Body of pancreas (tissue), 4 donors: ENCODE data around the gene HSBP1L1. TPM values are rescaled to one million over a fixed set of nuclear protein-coding genes. Genes with fewer than 3 reads are reported as not detected.

Experiments
- ATAC-seq: fragments of 150-250 bp; one replicate; pipeline ENCODE4 v1.9.1; 2016
- DNase-seq, 4 donors: peaks; one replicate each; pipeline ENCODE4 v3.0.0-alpha.2; 2019
- H3K27ac ChIP-seq, 4 donors: fragments of 200-600 bp; sonication (generic); 1 replicate in 3 of 4; 2 replicates in 1 of 4; pipeline versions ENCODE4 v1.5.1 to v1.6.1; 2016 to 2019; ENCODE audit warnings: mild to moderate bottlenecking in 1 of 4, mixed read lengths in 1 of 4, moderate library complexity in 1 of 4
- H3K27me3 ChIP-seq, 2 donors: fragments of 200-600 bp; sonication (generic); one replicate each; pipeline ENCODE4 v1.6.0; 2016; ENCODE audit warnings: mild to moderate bottlenecking in 1 of 2
- H3K36me3 ChIP-seq, 2 donors: fragments of 200-600 bp; sonication (generic); replicated peaks in 1 of 2; 2 replicates each; pipeline ENCODE4 v1.5.1; 2016; ENCODE audit warnings: low read depth in 2 of 2; ENCODE audit not compliant: insufficient read depth in 1 of 2
- H3K4me1 ChIP-seq: fragments of 200-600 bp; sonication (generic); one replicate; pipeline ENCODE4 v1.6.0; 2016
- H3K4me3 ChIP-seq, 2 donors: fragments of 200-600 bp; sonication (generic); 1 replicate in 1 of 2; 2 replicates in 1 of 2; pipeline ENCODE4 v1.5.1; 2016 to 2019
- H3K9me3 ChIP-seq, 3 donors: fragments of 200-600 bp; sonication (generic); 1 replicate in 2 of 3; 2 replicates in 1 of 3; pipeline ENCODE4 v1.5.1; 2016
- CTCF ChIP-seq, 7 experiments: fragments of 450-650 bp in 4 of 7; fragments of 200-600 bp in 3 of 7; sonication (generic) in 3 of 7; IDR thresholded peaks; one replicate each; pipeline ENCODE4 v1.5.1; 2016 to 2019; ENCODE audit warnings: antibody characterized with exemption in 7 of 7
- POLR2A ChIP-seq, 3 donors: fragments of 450-650 bp; IDR thresholded peaks; one replicate each; pipeline ENCODE4 v1.6.1; 2016; ENCODE audit warnings: antibody characterized with exemption in 3 of 3, mild to moderate bottlenecking in 2 of 3
- WGBS, 2 donors: methylation state at CpG; one replicate each; pipeline ENCODE4 v1.1.5; 2017; 5-methylcytosine and 5-hydroxymethylcytosine counted together
- intact Hi-C: fragments of 100-400 bp; cut with DNase I; formaldehyde crosslinking; loops from one replicate; pipeline ENCODE4 v1.15.1; 2023
- total RNA-seq, 2 donors: library from RNA; depleted of rRNA; stranded (reverse); fragments of >200 nt; gene quantifications; one replicate each; pipeline ENCODE4 v1.1.0, GENCODE V29; 2016

The HSBP1L1 gene
- total RNA-seq, 2 donors from 2014 or later: 14.8 to 22.1 TPM

GRCh38 chr18:79930020-79930642, 34.3 kb upstream of the HSBP1L1 start:
- Histone ChIP-seq H3K36me3 (no peaks in the 10 kb centered on the region), H3K9me3 (peaks cover 0 to 18% (median 0%) of the 10 kb centered on the region in 3 donors), H3K27me3 (no peaks in the 10 kb centered on the region)

GRCh38 chr18:79931475-79931874, 33.0 kb upstream of the HSBP1L1 start:
- DNase-seq: peak in 2 of 4 donors; percentile 1 to 4
- Histone ChIP-seq H3K9me3 (peaks cover 0 to 18% (median 0%) of the 10 kb centered on the region in 3 donors), H3K4me1 (peaks cover 31% of the 10 kb centered on the region), H3K27ac (no peak overlapping the region), H3K36me3 (no peaks in the 10 kb centered on the region), H3K27me3 (no peaks in the 10 kb centered on the region), H3K4me3 (no peak overlapping the region)
- no peak for ATAC-seq
- intact Hi-C loops: loop anchor here (10.0 kb wide), 1 partner anchor 53 kb away; the partner anchor contains the start of gene TXNL4A
- TF ChIP-seq CTCF (IDR thresholded peaks at IDR 0.05) (no peak), POLR2A (IDR thresholded peaks at IDR 0.05) (no peak)
- WGBS, 2 donors: 97 to 100% methylated on average over 2 of the region's 2 CpGs

More at GRCh38 chr18:79930020-79930642, 34.3 kb upstream of the HSBP1L1 start:
- H3K4me1 ChIP-seq: peaks cover 41% of the 10 kb centered on the region
- H3K27ac ChIP-seq: no peak overlapping the region
- H3K4me3 ChIP-seq: no peak overlapping the region
- intact Hi-C loops: loop anchor here (10.0 kb wide), 1 partner anchor 55 kb away; the partner anchor contains the start of gene TXNL4A
- ATAC-seq: no peak
- no peak for TF ChIP-seq POLR2A (IDR thresholded peaks at IDR 0.05)
- no peak for TF ChIP-seq CTCF (IDR thresholded peaks at IDR 0.05)
- DNase-seq: no peak
- WGBS, 2 donors: 90 to 98% methylated on average over 2 of the region's 2 CpGs

GRCh38 chr18:79932907-79933306, 31.5 kb upstream of the HSBP1L1 start:
- no peaks in the 10 kb centered on the region for H3K36me3 ChIP-seq
- H3K27me3 ChIP-seq: no peaks in the 10 kb centered on the region
- 92 to 96% methylated on average over 3 of the region's 3 CpGs for WGBS, 2 donors
- peaks cover 20% of the 10 kb centered on the region for H3K4me1 ChIP-seq
- H3K4me3 ChIP-seq: no peak overlapping the region
- H3K27ac ChIP-seq: no peak overlapping the region
- DNase-seq (no peak), ATAC-seq (no peak)
- TF ChIP-seq POLR2A (IDR thresholded peaks at IDR 0.05) (no peak), CTCF (IDR thresholded peaks at IDR 0.05) (no peak)
- intact Hi-C loops: loop anchor here (10.0 kb wide), 1 partner anchor 52 kb away; the partner anchor contains the start of gene TXNL4A
- peaks cover 0 to 18% (median 0%) of the 10 kb centered on the region in 3 donors for H3K9me3 ChIP-seq

GRCh38 chr18:79933765-79934164, 30.7 kb upstream of the HSBP1L1 start:
- 23 to 53% methylated on average over 10 of the region's 10 CpGs for WGBS, 2 donors
- ATAC-seq (peak; percentile 93), DNase-seq (peak; percentile 73 to 86 (median 83))
- H3K27ac ChIP-seq: peak overlapping the region in 3 of 4 donors; percentile 38 to 59 (median 58)
- no peaks in the 10 kb centered on the region for H3K27me3 ChIP-seq
- H3K4me3 ChIP-seq: no peak overlapping the region
- peaks cover 0 to 15% (median 0%) of the 10 kb centered on the region in 3 donors for H3K9me3 ChIP-seq
- H3K4me1 ChIP-seq: peaks cover 20% of the 10 kb centered on the region
- TF ChIP-seq CTCF (IDR thresholded peaks at IDR 0.05) (peak; percentile 32 to 75 (median 60)), POLR2A (IDR thresholded peaks at IDR 0.05) (no peak)
- no peaks in the 10 kb centered on the region for H3K36me3 ChIP-seq
- intact Hi-C loops: loop anchor here (10.0 kb wide), 1 partner anchor 51 kb away; the partner anchor contains the start of gene TXNL4A
